22Rv1 (cell line): ENCODE results near the gene MICU1.

Source experiments
- ZFX ChIP-seq: fragments of 450-650 bp; IDR thresholded peaks from 2 replicates; pipeline ENCODE4 v1.6.1; 2017; ENCODE audit warnings: antibody characterized with exemption, borderline replicate concordance
- TF ChIP-seq, protein P1 (sequence below): fragments of 450-650 bp; IDR thresholded peaks from 2 replicates; pipeline ENCODE4 v1.5.1; 2017; ENCODE audit warnings: mild to moderate bottlenecking

DNA sequence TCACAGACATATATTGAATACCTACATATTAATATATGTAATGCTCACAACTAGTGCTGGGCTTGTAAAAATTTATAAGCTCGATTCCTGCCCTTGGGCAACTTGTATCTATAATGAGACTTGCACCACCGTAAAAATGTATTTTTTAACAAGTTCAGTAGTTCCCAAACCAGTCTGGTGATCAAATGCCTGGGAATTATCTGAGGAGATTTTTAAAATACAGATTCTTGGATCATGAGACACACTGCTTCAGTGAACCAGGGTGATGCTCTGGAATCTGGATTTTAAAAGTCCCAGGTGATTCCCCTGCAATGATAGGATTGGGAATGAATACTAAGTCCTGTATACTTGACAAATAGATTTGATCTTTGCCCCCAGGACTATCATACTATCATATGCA is 4.3 kb upstream of the MICU1 start:
- TF ChIP-seq, protein P1, sequence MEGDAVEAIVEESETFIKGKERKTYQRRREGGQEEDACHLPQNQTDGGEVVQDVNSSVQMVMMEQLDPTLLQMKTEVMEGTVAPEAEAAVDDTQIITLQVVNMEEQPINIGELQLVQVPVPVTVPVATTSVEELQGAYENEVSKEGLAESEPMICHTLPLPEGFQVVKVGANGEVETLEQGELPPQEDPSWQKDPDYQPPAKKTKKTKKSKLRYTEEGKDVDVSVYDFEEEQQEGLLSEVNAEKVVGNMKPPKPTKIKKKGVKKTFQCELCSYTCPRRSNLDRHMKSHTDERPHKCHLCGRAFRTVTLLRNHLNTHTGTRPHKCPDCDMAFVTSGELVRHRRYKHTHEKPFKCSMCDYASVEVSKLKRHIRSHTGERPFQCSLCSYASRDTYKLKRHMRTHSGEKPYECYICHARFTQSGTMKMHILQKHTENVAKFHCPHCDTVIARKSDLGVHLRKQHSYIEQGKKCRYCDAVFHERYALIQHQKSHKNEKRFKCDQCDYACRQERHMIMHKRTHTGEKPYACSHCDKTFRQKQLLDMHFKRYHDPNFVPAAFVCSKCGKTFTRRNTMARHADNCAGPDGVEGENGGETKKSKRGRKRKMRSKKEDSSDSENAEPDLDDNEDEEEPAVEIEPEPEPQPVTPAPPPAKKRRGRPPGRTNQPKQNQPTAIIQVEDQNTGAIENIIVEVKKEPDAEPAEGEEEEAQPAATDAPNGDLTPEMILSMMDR: no peak
- no peak for TF ChIP-seq ZFX
